22Rv1 (cell line): ENCODE data around the gene GLA.

Experiments used
- H3K27ac ChIP-seq: fragments of 450-650 bp; 2 replicates; pipeline ENCODE4 v1.5.1; 2017
- ZFX ChIP-seq: fragments of 450-650 bp; IDR thresholded peaks from 2 replicates; pipeline ENCODE4 v1.6.1; 2017; ENCODE audit warnings: antibody characterized with exemption, borderline replicate concordance
- TF ChIP-seq, protein P1 (sequence below): fragments of 450-650 bp; IDR thresholded peaks from 2 replicates; pipeline ENCODE4 v1.5.1; 2017; ENCODE audit warnings: mild to moderate bottlenecking

GLA gene

GRCh38 chrX:101411984-101412383 lies 4.3 kb upstream of the GLA start:
- TF ChIP-seq, protein P1, sequence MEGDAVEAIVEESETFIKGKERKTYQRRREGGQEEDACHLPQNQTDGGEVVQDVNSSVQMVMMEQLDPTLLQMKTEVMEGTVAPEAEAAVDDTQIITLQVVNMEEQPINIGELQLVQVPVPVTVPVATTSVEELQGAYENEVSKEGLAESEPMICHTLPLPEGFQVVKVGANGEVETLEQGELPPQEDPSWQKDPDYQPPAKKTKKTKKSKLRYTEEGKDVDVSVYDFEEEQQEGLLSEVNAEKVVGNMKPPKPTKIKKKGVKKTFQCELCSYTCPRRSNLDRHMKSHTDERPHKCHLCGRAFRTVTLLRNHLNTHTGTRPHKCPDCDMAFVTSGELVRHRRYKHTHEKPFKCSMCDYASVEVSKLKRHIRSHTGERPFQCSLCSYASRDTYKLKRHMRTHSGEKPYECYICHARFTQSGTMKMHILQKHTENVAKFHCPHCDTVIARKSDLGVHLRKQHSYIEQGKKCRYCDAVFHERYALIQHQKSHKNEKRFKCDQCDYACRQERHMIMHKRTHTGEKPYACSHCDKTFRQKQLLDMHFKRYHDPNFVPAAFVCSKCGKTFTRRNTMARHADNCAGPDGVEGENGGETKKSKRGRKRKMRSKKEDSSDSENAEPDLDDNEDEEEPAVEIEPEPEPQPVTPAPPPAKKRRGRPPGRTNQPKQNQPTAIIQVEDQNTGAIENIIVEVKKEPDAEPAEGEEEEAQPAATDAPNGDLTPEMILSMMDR: no peak
- no peak for TF ChIP-seq ZFX

GRCh38 chrX:101410461-101410860 lies 2.7 kb upstream of the GLA start:
- no peak overlapping the region for H3K27ac ChIP-seq
- no peak for TF ChIP-seq ZFX
- TF ChIP-seq, protein P1: no peak

More at GRCh38 chrX:101411984-101412383, 4.3 kb upstream of the GLA start:
- no peak overlapping the region for H3K27ac ChIP-seq

- TF ChIP-seq, protein P1: no peak
- no peak for TF ChIP-seq ZFX
- no peak overlapping the region for H3K27ac ChIP-seq
Observed at GRCh38 chrX:101409043-101409442, 1.3 kb upstream of the GLA start.

DNA sequence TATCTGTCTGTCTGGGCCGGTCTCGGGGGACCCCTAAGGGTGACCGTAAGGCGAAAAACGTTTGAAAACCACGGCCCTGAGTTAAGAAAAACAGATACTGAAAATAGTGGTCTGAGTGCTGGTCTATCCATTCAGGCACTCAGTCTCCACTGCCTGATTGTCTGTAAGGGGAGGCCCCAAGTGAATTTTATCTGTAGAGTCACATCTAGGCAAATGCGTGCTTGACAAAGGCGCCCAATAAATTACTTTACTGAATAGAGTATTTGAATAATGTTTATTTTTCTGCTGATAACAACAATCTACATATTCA lies 762 bp upstream of the GLA start:
- TF ChIP-seq ZFX: no peak
- TF ChIP-seq, protein P1: no peak
- H3K27ac ChIP-seq: peak overlapping the region; percentile 69

GRCh38 chrX:101407167-101407747 lies 468 bp downstream of the GLA start:
- peak overlapping the region; percentile 69 for H3K27ac ChIP-seq
- TF ChIP-seq, protein P1: no peak
- no peak for TF ChIP-seq ZFX

DNA sequence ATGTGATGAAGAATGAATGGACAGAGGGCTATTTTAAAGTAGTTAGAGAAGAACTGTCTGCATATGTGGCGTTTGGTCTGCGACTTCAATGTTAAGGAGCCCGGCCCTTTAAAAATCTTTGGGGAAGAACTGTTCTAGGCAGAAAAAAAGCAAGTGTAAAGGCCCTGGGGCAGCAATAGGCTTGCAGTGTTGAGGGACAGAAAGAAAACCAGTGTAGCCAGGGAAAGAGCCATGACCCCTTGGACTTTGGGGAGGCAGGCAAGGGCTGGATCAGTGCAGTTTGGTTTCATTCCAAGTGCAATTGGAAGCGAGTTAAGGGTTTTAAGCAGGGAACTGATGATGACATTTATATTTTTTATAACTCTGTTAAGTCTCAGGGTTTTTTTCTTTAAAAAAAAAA lies 7.9 kb downstream of the GLA start:
- TF ChIP-seq, protein P1: no peak
- TF ChIP-seq ZFX: no peak

DNA sequence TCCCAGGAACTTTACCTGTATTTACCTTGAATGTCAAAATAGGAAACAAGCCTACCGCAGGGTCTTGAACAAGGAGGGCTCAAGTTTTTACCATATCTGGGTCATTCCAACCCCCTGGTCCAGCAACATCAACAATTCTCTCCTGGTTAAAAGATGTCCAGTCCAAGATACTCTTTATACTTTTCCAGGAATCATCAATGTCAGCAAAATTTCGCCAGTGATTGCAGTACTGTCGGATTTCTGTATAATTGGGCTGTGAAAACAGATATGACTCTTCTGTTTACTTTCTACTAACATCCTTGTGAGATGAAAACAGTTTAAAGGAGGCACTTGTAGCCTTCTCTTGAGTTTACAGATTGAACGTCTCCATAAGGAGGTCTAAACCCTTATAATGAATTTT lies 9.0 kb downstream of the GLA start:
- H3K27ac ChIP-seq: no peak overlapping the region
- no peak for TF ChIP-seq ZFX
- TF ChIP-seq, protein P1: no peak

More for the DNA sequence above, 7.9 kb downstream of the GLA start:
- no peak overlapping the region for H3K27ac ChIP-seq
